SJSA1 (cell line): ENCODE measurements around the gene COMMD8. TPM values are rescaled to one million over a fixed set of nuclear protein-coding genes. Genes with fewer than 3 reads are reported as not detected.

Experiments used
- DNase-seq, 2 experiments: peaks; one replicate each; pipeline ENCODE4 v3.0.0-alpha.2; 2015 to 2020; ENCODE audit warnings: low spot score in 2 of 2, low read depth in 1 of 2
- H3K27ac ChIP-seq: fragments of 250-450 bp; sonication (Bioruptor Pico); 2 replicates; pipeline ENCODE4 v1.5.1; 2020; ENCODE audit warnings: mild to moderate bottlenecking, moderate library complexity
- H3K27me3 ChIP-seq: fragments of 250-450 bp; sonication (Bioruptor Pico); replicated peaks from 2 replicates; pipeline ENCODE4 v1.5.1; 2020; ENCODE audit warnings: mild to moderate bottlenecking, moderate library complexity
- H3K36me3 ChIP-seq: fragments of 250-450 bp; sonication (Bioruptor Pico); 2 replicates; pipeline ENCODE4 v1.5.1; 2020; ENCODE audit warnings: mild to moderate bottlenecking
- H3K4me1 ChIP-seq: fragments of 250-450 bp; sonication (Bioruptor Pico); replicated peaks from 2 replicates; pipeline ENCODE4 v1.6.1; 2021; ENCODE audit warnings: mild to moderate bottlenecking
- H3K4me3 ChIP-seq: fragments of 250-450 bp; sonication (Bioruptor Pico); 2 replicates; pipeline ENCODE4 v1.5.1; 2020; ENCODE audit warnings: mild to moderate bottlenecking
- H3K9me3 ChIP-seq: fragments of 250-450 bp; sonication (Bioruptor Pico); replicated peaks from 2 replicates; pipeline ENCODE4 v1.5.1; 2020; ENCODE audit warnings: mild to moderate bottlenecking
- total RNA-seq: library from RNA; depleted of rRNA; stranded (reverse); fragments of >200 nt; shearing (Covaris generic); gene quantifications from 2 replicates; pipeline ENCODE4 v1.2.3, GENCODE V29; 2014; rRNA removed

COMMD8 gene
- total RNA-seq, 1 experiment from 2014 or later: 29.2 TPM

DNA sequence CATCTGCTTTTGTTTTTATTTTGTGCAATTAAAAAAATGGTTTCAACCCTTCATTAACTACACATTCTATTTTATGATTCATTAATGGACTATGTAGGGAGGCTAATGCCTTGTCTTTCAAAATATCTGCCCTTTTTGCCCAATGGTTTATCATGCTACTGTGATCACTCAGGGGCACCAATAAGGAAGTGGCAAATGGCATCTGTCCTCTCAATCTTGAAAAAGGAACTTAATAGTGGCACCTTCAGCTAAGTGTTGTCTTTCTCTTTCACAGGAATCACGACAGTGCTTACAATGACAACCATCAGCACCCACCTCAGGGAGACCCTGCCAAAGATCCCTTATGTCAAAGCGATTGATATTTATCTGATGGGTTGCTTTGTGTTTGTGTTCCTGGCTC is 57.1 kb downstream of the COMMD8 start:
- H3K4me1 ChIP-seq: no peaks in the 10 kb centered on the region
- no peaks in the 10 kb centered on the region for H3K36me3 ChIP-seq

More for the DNA sequence above, 57.1 kb downstream of the COMMD8 start:
- no peak for DNase-seq
- Histone ChIP-seq H3K27me3 (no peaks in the 10 kb centered on the region), H3K9me3 (no peaks in the 10 kb centered on the region), H3K27ac (no peak overlapping the region), H3K4me3 (no peak overlapping the region)

Other genes starting within 250 kb of the COMMD8 start
- gene ATP10D, start 21.6 kb upstream of the COMMD8 start, total RNA-seq: 12.1 and 40.5 TPM in 2 replicates